Endothelial cell of hepatic sinusoid (primary cell): ENCODE results near the gene EPB42.

Experiments
- in situ Hi-C: cut with HindIII; loops from 2 replicates; pipeline ENCODE4 v1.10.0; 2017; ENCODE audit warnings: low sequenced_read_pairs

Gene EPB42

GRCh38 chr15:43220991-43221403, at the start of gene EPB42:
EPB42 (minus strand) TSS chr15:43221018; CDS start chr15:43220825, 193 bp downstream.
- in situ Hi-C loops, result no loop called here

GRCh38 chr15:43270113-43270665, 49.4 kb upstream of the EPB42 start:
- in situ Hi-C loops, result no loop called here

- in situ Hi-C loops, result no loop called here
Measured at GRCh38 chr15:43268111-43269105, 47.6 kb upstream of the EPB42 start.

GRCh38 chr15:43267439-43267838, 46.6 kb upstream of the EPB42 start:
- in situ Hi-C loops, result no loop called here

- in situ Hi-C loops, result no loop called here
Measured at GRCh38 chr15:43266834-43267233, 46.0 kb upstream of the EPB42 start, which contains the start of gene TGM5. TGM5 (minus strand) TSS chr15:43266928; CDS start chr15:43266849, 79 bp downstream.

- in situ Hi-C loops, result no loop called here
Measured at GRCh38 chr15:43266386-43266785, 45.6 kb upstream of the EPB42 start.

GRCh38 chr15:43260011-43260615, 39.3 kb upstream of the EPB42 start:
- in situ Hi-C loops, result no loop called here

GRCh38 chr15:43258781-43259180, 38.0 kb upstream of the EPB42 start:
- in situ Hi-C loops, result no loop called here

GRCh38 chr15:43256341-43256740, 35.5 kb upstream of the EPB42 start:
- in situ Hi-C loops, result no loop called here

GRCh38 chr15:43255376-43255775, 34.6 kb upstream of the EPB42 start:
- in situ Hi-C loops, result no loop called here

GRCh38 chr15:43253431-43254403, 32.9 kb upstream of the EPB42 start:
- in situ Hi-C loops, result loop anchor here (5.0 kb wide), 1 partner anchor 49 kb away; the partner anchor contains the start of gene TGM7

- in situ Hi-C loops, result loop anchor here (5.0 kb wide), 1 partner anchor 50 kb away; the partner anchor contains the start of gene TGM7
Measured at GRCh38 chr15:43251871-43252250, 31.0 kb upstream of the EPB42 start.

- in situ Hi-C loops, result loop anchor here (5.0 kb wide), 1 partner anchor 51 kb away; the partner anchor contains the start of gene TGM7
Measured at GRCh38 chr15:43251185-43251870, 30.5 kb upstream of the EPB42 start.

- in situ Hi-C loops, result loop anchor here (5.0 kb wide), 1 partner anchor 52 kb away; the partner anchor contains the start of gene TGM7
Measured at GRCh38 chr15:43250785-43251184, 30.0 kb upstream of the EPB42 start.

GRCh38 chr15:43249699-43250203, 28.9 kb upstream of the EPB42 start:
- in situ Hi-C loops, result loop anchor here (5.0 kb wide), 1 partner anchor 53 kb away; the partner anchor contains the start of gene TGM7

- in situ Hi-C loops, result no loop called here
Measured at GRCh38 chr15:43249236-43249635, 28.4 kb upstream of the EPB42 start.

- in situ Hi-C loops, result no loop called here
Measured at GRCh38 chr15:43246261-43246774, 25.5 kb upstream of the EPB42 start.

- in situ Hi-C loops, result no loop called here
Measured at GRCh38 chr15:43244092-43244491, 23.3 kb upstream of the EPB42 start.
